ENCODE data around the gene MCTP1.

GRCh38 chr5:94856257-94856800 is 428.6 kb downstream of the MCTP1 start:
- TF ChIP-seq CTCF (conservative IDR thresholded peaks at IDR 0.05; ENCODE audit: low read length) (no peak), EZH2phosphoT487 (IDR thresholded peaks at IDR 0.05; ENCODE audit: borderline replicate concordance) (no peak)
